Bone marrow (tissue), 2 donors: ENCODE measurements around the gene SMIM28.

Experiments
- DNase-seq, 2 donors: peaks; one replicate each; lab custom pipeline; 2025; lab: John Stamatoyannopoulos, UW

Gene SMIM28

GRCh38 chr6:138374230-138374629, 3.5 kb upstream of the SMIM28 start:
- no peak for DNase-seq

GRCh38 chr6:138374815-138375214, 2.9 kb upstream of the SMIM28 start:
- DNase-seq, result no peak

GRCh38 chr6:138377042-138377441, 663 bp upstream of the SMIM28 start:
- no peak for DNase-seq

- no peak for DNase-seq
These were observed 758 bp downstream of the SMIM28 start for GRCh38 chr6:138378463-138378862.

GRCh38 chr6:138382498-138383265, 5.0 kb downstream of the SMIM28 start:
- no peak for DNase-seq

GRCh38 chr6:138383776-138384175, 6.1 kb downstream of the SMIM28 start:
- no peak for DNase-seq

GRCh38 chr6:138386897-138387296, 9.2 kb downstream of the SMIM28 start:
- no peak for DNase-seq

GRCh38 chr6:138387577-138388368, 10.1 kb downstream of the SMIM28 start:
- DNase-seq, result no peak

GRCh38 chr6:138389551-138389950, 11.8 kb downstream of the SMIM28 start:
- DNase-seq, result no peak

GRCh38 chr6:138393871-138394783, 16.4 kb downstream of the SMIM28 start:
- no peak for DNase-seq

- no peak for DNase-seq
These were observed 19.0 kb downstream of the SMIM28 start for GRCh38 chr6:138396709-138397108.

- no peak for DNase-seq
These were observed 19.7 kb downstream of the SMIM28 start for GRCh38 chr6:138397128-138398122.

- no peak for DNase-seq
These were observed 22.6 kb downstream of the SMIM28 start for GRCh38 chr6:138400326-138400725.

GRCh38 chr6:138401960-138402837, 24.5 kb downstream of the SMIM28 start:
- no peak for DNase-seq

GRCh38 chr6:138402838-138403187, 25.1 kb downstream of the SMIM28 start:
- DNase-seq, result no peak

GRCh38 chr6:138403324-138403800, 25.7 kb downstream of the SMIM28 start:
- peak in 1 of 2 donors; percentile 45 for DNase-seq

- DNase-seq, result peak; percentile 66 to 81
These were observed 26.3 kb downstream of the SMIM28 start, which contains the start of gene HEBP2 for GRCh38 chr6:138403801-138404665. HEBP2 (plus strand) TSS chr6:138404223; CDS start chr6:138404496, 273 bp downstream.

- peak in 1 of 2 donors; percentile 20 for DNase-seq
These were observed 27.1 kb downstream of the SMIM28 start for GRCh38 chr6:138404666-138405337.
